HG02973 (cell line): Measurements from ENCODE around the gene SLC41A1.
"Not testable (repeated sequence)": the region's sequence is repeated elsewhere in the genome, so short reads cannot be mapped to it uniquely, and the experiment has no call there.

Experiments
- ATAC-seq: cut with Tn5 transposase; IDR thresholded peaks from one replicate; pipeline ENCODE4 v1.9.1; 2021; ENCODE audit warnings: moderate library complexity; ENCODE audit not compliant: unreplicated experiment

The SLC41A1 gene

DNA sequence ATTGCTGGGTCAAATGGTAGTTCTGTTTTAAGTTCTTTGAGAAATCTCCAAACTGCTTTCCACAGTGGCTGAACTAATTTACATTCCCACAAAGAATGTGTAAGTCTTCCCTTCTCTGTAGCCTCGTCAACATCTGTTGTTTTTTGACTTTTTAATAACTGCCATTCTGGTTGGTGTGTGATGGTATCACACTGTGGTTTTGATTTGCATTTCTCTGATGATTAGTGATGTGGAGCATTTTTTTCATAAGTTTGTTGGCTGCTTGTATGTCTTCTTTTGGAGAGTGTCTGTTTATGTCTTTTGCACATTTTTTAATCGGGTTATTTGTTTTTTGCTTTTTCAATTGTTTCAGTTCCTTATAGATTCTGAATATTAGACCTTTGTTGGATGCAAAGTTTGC, 10.3 kb upstream of the SLC41A1 start:
- not testable (repeated sequence) for ATAC-seq

- no peak for ATAC-seq
These were observed 9.4 kb upstream of the SLC41A1 start for GRCh38 chr1:205822397-205822796.

- ATAC-seq, result no peak
These were observed 5.0 kb upstream of the SLC41A1 start for GRCh38 chr1:205817988-205818387.

- no peak for ATAC-seq
These were observed 4.4 kb upstream of the SLC41A1 start for GRCh38 chr1:205817364-205817763.

DNA sequence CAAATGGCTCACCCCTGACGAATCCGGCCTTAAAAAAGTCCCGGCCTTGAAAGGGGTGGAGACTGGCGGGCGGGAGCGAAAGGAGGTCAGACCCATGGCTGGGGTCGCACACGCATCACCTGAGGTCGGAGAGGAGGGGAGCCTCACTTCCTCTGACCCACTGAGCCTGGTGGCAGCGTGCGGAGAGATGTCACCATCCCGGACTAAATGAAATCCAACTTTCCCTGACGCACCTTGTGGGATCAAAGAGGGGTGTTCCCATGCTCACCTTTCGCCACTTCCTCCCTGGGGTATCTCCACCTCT, 709 bp upstream of the SLC41A1 start:
- no peak for ATAC-seq

DNA sequence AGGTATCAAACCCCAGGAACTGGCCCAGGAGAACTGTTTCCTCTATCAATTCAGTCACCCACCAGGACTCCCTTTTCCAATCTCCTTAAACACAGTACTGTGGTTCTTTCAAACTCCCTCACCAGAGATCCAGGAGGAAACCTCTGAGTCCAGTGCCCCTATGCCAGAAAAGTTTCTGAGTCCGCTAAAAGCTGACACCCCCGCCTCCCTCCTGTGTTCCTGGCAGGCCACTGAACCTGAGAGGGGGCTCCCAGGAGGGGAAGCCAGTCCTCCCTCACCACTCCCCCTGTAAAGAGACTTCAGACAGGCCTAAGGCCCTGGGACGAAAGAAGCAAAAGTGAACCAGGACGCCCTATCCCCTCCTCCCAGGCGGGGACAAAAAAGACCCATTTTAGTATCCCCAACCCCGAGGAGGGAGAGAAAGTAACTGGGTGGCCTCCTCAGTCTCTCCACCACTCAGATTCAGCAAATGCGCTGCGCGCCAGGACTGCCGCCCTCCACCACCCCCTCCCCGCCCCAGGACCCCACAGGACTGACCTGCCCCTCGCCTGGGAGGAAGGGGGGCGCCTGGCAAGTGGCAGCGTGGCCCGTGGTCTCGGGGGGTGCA, 624 bp downstream of the SLC41A1 start:
- ATAC-seq, result no peak

- no peak for ATAC-seq
These were observed 1.3 kb downstream of the SLC41A1 start for GRCh38 chr1:205811660-205812059.

DNA sequence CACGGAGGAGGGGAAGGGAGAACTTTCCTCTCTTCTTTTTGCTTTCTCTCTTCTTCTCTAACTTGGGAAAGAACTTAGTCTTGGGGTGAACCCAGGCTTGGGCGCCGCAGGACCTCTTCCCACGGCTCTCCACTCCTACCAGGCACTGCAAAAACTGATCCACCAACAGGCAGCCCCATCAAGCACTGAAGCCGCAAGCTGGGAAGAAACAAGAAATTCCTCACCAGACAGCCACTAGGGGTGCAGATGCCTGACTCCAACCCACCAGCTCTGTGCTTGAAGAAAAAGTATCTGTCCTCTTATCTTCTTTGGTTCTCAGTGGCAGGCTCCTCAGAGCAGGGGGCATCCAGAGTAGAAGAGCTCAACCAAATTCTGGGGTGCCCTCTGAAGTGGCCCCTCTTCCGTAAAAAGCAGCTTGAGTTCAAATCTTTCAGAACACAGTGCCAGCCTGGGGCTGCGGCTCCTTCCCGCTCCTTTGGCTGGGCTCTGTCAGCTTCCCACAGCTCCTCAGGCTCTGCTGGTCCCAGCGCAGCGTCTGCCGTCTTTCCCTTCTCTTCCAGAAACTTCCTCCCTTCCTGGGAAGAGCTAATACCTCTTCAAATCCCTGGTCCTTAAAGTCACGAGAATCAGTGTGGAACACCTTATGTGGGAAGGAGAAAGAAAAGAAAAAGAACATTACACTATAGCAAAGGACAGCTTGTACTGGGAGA, 2.4 kb downstream of the SLC41A1 start:
- no peak for ATAC-seq

DNA sequence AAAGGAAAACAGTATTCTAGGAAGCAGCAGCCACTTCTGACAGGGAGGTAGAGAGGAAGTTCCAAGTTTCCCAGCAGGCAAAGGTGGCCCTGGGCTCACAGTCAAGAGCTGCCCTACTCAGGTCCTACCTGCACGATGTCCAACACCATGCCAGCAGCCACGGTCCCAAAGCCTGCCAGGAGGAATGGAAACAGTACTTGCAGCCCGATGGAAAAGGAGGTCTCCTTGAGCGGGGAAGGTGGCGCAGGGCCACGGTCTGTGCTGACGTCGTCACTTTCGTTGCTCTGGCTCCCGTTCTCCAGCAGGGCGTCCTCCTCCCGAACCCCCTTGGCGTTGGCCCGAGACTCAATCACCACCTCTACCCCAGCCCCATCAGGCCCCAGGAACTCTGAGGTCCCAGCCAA, 3.1 kb downstream of the SLC41A1 start:
- ATAC-seq, result no peak

GRCh38 chr1:205809469-205809868, 3.5 kb downstream of the SLC41A1 start:
- ATAC-seq, result no peak

- no peak for ATAC-seq
These were observed 7.8 kb downstream of the SLC41A1 start for GRCh38 chr1:205805082-205805711.

DNA sequence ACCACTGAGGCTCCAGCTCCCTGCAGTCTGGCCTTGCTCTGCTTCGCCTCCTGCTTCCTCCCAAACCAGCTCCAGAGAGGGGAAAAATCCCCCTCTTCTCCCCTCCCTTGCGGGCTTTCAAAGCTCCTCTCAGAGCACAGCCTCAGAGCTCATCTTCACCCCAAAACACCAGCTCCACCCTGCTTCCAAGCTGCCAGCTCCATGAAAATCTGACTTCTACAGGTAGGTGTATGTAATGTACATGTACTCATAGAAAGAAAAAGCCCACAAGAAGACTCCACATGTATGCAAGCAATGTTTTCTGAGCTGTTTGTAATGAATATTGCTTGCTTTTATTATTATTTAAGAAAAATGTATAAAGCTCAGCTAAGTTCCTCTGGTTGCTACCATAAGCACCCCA, 8.4 kb downstream of the SLC41A1 start:
- ATAC-seq, result no peak

GRCh38 chr1:205803986-205804385, 9.0 kb downstream of the SLC41A1 start:
- no peak for ATAC-seq

- no peak for ATAC-seq
These were observed 10.9 kb downstream of the SLC41A1 start for GRCh38 chr1:205802060-205802459.

DNA sequence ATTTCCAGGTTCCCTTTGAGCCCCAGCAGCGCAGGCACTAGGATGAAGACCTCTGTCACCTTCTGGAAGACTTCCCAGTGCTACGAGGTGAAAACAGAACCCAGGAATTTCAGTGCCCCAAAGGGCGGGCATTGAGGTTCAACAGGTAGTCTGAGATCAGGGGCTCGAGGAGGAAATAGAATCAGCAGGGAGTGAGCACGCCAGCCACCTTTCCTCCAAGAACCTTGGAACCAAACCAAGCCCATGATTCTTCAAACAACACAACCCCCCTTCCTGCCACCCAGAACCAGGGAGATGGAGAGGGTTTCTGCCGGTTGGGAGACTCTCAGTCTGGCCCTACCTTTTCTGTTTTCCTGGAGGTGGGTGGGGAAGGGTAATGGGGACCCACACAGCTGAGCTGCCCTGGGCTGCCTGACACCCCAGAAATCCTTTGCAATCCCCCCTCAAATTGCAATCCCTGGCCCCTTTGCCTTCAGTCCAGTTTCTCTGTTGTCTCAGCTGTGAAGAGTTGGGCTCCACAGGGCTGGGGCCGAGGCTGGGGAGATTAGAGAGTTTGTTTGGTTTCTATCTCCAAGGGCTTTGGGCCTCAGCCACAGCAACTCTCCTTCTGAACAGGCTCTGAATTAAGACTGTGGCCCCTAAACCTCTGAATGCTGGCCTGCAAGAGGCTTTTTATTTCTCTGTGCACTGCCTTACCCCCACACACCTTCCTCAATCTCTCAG, 11.9 kb downstream of the SLC41A1 start:
- no peak for ATAC-seq

- ATAC-seq, result no peak
These were observed 12.6 kb downstream of the SLC41A1 start for GRCh38 chr1:205800427-205800826.

- no peak for ATAC-seq
These were observed 14.4 kb downstream of the SLC41A1 start for GRCh38 chr1:205798577-205798976.

DNA sequence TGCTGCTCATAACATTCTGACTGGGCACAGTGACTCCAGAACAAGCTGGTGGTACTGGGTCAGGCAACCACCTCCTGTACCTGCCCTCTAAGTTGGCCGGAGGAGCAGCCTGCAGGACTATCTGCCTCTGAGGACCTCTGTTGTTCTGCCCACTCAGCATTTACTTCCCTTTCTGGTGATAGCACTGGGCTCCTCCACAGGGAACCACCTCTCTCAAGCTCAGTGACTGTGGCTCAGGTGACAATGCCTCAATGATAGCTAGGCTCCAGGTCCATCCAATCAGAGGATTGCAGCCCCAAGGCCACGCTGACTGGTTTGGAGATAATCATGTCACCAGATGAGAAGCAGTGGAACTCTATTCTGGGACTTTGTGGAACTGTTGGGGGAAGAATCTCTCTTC, 15.8 kb downstream of the SLC41A1 start:
- no peak for ATAC-seq

GRCh38 chr1:205794011-205794730, 18.8 kb downstream of the SLC41A1 start:
- ATAC-seq, result no peak

GRCh38 chr1:205792961-205793673, 19.9 kb downstream of the SLC41A1 start:
- no peak for ATAC-seq

DNA sequence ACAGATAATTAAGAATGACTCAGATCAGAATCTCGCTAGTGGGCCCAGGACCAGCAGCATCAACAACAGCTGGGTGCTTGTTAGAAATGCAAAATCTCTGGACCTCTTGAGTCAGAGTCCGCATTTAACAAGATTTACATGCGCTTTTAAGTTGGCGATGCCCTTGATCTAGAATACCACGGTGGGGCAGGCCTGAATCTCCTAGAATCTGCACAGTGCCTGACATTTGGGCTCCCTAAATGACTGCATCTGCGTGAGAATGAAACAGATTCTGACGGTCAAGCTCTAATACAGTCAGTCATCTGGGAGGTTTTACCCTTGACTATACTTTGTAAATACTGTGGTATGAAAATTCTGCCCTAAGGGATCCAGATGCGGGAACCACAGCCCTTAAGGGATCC, 20.5 kb downstream of the SLC41A1 start:
- no peak for ATAC-seq
